Measurements from ENCODE around the gene ADAMTSL1. TPM values are rescaled to one million over a fixed set of nuclear protein-coding genes. Genes with fewer than 3 reads are reported as not detected.

The ADAMTSL1 gene
- total and polyA plus RNA-seq, 2 donors (not counting 3 experiments of a cell fraction or from before 2014, with no cell fraction given): 15.0 to 18.4 TPM

- H3K4me3 ChIP-seq (replicated peaks in 1 of 3; ENCODE audit: insufficient read depth in 1 of 3, low read depth in 1 of 3, low read length in 3 of 3): no peak overlapping the region
- no peaks in the 10 kb centered on the region for H4K20me1 ChIP-seq (replicated peaks; ENCODE audit: control insufficient read depth, extremely low read depth, insufficient read depth, low read length)
- no peaks in the 10 kb centered on the region for H3K9me3 ChIP-seq (replicated peaks; ENCODE audit: control insufficient read depth, insufficient read depth, low read length)
- BruUV-seq (replicated peaks): no TSS peak
- CTCF ChIA-PET: no interaction called here
- DNase-seq (ENCODE audit: low read depth, low spot score) (no peak), FAIRE-seq (no peak)
- H2AFZ ChIP-seq (ENCODE audit: low read depth, low read length): no peak overlapping the region
- no peak overlapping the region for H3K9ac ChIP-seq (replicated peaks; ENCODE audit: extremely low read depth, insufficient read depth, low read length)
- H3K27ac ChIP-seq (ENCODE audit: insufficient read depth, low read depth, low read length): no peak overlapping the region
- no peaks in the 10 kb centered on the region for H3K4me1 ChIP-seq (ENCODE audit: control insufficient read depth, extremely low read depth, insufficient read depth, low read length)
- no peaks in the 10 kb centered on the region for H3K9me1 ChIP-seq (replicated peaks; ENCODE audit: control insufficient read depth, extremely low read depth, insufficient read depth, low read length)
- H3K36me3 ChIP-seq (ENCODE audit: control insufficient read depth in 2 of 2, extremely low read depth in 1 of 2, insufficient read depth in 2 of 2, low read length in 2 of 2): no peaks in the 10 kb centered on the region
- POLR2A ChIA-PET: no interaction called here
- dilution Hi-C loops (cut with MboI; ENCODE audit: extremely low pct_ligation_motif_present, low sequenced_read_pairs): no loop called here
- H3K27me3 ChIP-seq (ENCODE audit: control insufficient read depth in 2 of 2, insufficient read depth in 2 of 2, low read length in 2 of 2): no peaks in the 10 kb centered on the region
- intact Hi-C loops (cut with micrococcal nuclease): no loop called here
- H3K79me2 ChIP-seq (ENCODE audit: control insufficient read depth, insufficient read depth, low read length): no peaks in the 10 kb centered on the region
- TF ChIP-seq EZH2 (IDR thresholded peaks at IDR 0.05; ENCODE audit: borderline replicate concordance, low read depth, low read length, severe bottlenecking) (no peak), POLR2A (IDR thresholded peaks at IDR 0.05; ENCODE audit: low read depth, low read length) (no peak), MAX (IDR thresholded peaks at IDR 0.05; ENCODE audit: insufficient read depth, insufficient read length) (no peak), FOS (IDR thresholded peaks at IDR 0.05; ENCODE audit: borderline replicate concordance, insufficient read depth, low read length) (no peak), JUN (IDR thresholded peaks at IDR 0.05; ENCODE audit: borderline replicate concordance, insufficient read depth, insufficient read length, low read depth) (no peak), POLR2AphosphoS5 (IDR thresholded peaks at IDR 0.05; ENCODE audit: insufficient read depth, low read depth, low read length) (no peak), CTCF (IDR thresholded peaks at IDR 0.05; ENCODE audit: extremely low read depth in 1 of 2, insufficient read depth in 1 of 2, low read depth in 1 of 2, low read length in 2 of 2) (no peak), MYC (IDR thresholded peaks at IDR 0.05; ENCODE audit: low read depth, low read length) (no peak), GATA2 (IDR thresholded peaks at IDR 0.05; ENCODE audit: insufficient read depth, insufficient read length, low read depth, low read length) (no peak)
- no peak overlapping the region for H3K4me2 ChIP-seq (ENCODE audit: insufficient read depth, low read length)
Measured at GRCh38 chr9:18741359-18741758, 267.4 kb downstream of the ADAMTSL1 start.
